Measurements from ENCODE around the gene CRIP3. TPM values are rescaled to one million over a fixed set of nuclear protein-coding genes. Genes with fewer than 3 reads are reported as not detected.

The CRIP3 gene
- total and polyA plus RNA-seq, 2 of the 8 experiments (the other 6 are each of a cell fraction or from before 2014, with no cell fraction given) = 34.0 to 46.3 TPM

DNA sequence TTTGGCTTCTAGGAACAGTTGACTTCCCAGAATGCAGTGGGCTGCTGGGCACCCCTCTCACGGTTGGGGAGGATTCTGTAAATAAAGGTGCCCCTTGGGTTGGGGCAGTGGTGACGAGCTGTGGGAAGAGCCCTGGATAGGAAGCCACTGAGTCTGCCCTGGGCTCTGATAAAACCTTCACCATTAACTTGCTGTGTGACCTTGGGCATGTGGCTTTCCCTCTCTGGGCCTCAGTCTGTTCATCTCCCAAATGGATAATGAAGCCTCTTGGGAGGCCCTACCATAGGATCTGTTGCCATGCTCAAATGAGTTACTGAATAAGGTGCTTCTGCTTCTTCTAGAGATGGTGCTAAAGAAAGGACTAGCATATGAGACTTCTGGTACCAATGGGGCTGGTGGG lies 3.7 kb downstream of the CRIP3 start:
- Histone ChIP-seq H2BK15ac (ENCODE audit: low read length) (no peak overlapping the region), H2BK12ac (ENCODE audit: low read depth, low read length) (no peak overlapping the region), H2BK5ac (ENCODE audit: low read depth, low read length) (no peak overlapping the region), H3K79me2 (ENCODE audit: control insufficient read depth in 1 of 2, insufficient read depth in 2 of 2, low read length in 2 of 2) (no peaks in the 10 kb centered on the region), H3K27me3 (replicated peaks in 1 of 4; ENCODE audit: control insufficient read depth in 3 of 4, extremely low read depth in 1 of 4, insufficient read depth in 3 of 4, low read length in 3 of 4) (0 out of 7 replicates have a peak, but pooled peaks cover 0 to 2% (median 0%) of the 10 kb centered on the region in 4 experiments), H3K4me3 (ENCODE audit: extremely low read depth in 1 of 4, insufficient read depth in 2 of 4, low read depth in 3 of 4, low read length in 4 of 4) (no peak overlapping the region), H2AK5ac (ENCODE audit: low read depth, low read length) (no peak overlapping the region), H4K91ac (replicated peaks; ENCODE audit: insufficient read length, low read length) (no peak overlapping the region), H2AFZ (ENCODE audit: low read length) (no peak overlapping the region), H3K23me2 (ENCODE audit: low read depth, low read length) (peaks cover 8% of the 10 kb centered on the region), H3K18ac (ENCODE audit: extremely low read depth, low read length) (no peak overlapping the region), H3K27ac (ENCODE audit: low read depth, low read length) (no peak overlapping the region), H2BK20ac (ENCODE audit: low read length) (no peak overlapping the region), H3K9me3 (ENCODE audit: insufficient read depth in 2 of 2, low read depth in 1 of 2, low read length in 1 of 2) (no peaks in the 10 kb centered on the region), H4K5ac (ENCODE audit: insufficient read length, low read depth, low read length) (no peak overlapping the region), H3K4me1 (replicated peaks in 1 of 4; ENCODE audit: control insufficient read depth in 3 of 4, insufficient read depth in 4 of 4, low read length in 3 of 4) (peaks cover 8 to 15% (median 9%) of the 10 kb centered on the region in 4 experiments), H3K56ac (replicated peaks; ENCODE audit: insufficient read length, low read depth, low read length) (no peak overlapping the region), H3K23ac (ENCODE audit: insufficient read length) (no peak overlapping the region), H2BK120ac (replicated peaks; ENCODE audit: low read depth, low read length) (no peak overlapping the region), H4K8ac (ENCODE audit: extremely low read depth, insufficient read depth, low read length) (no peak overlapping the region), H4K20me1 (replicated peaks in 1 of 2; ENCODE audit: control insufficient read depth in 1 of 2, insufficient read depth in 2 of 2, low read length in 2 of 2) (no peaks in the 10 kb centered on the region), H3K36me3 (ENCODE audit: control insufficient read depth in 2 of 4, insufficient read depth in 4 of 4, low read length in 3 of 4) (peaks cover 0 to 5% (median 3%) of the 10 kb centered on the region in 4 experiments; a peak in 2 of 8 replicates), H3K4ac (replicated peaks; ENCODE audit: insufficient read length, low read depth, low read length) (no peak overlapping the region), H3K4me2 (ENCODE audit: insufficient read depth in 1 of 2, low read depth in 2 of 2, low read length in 2 of 2) (no peak overlapping the region), H3K9ac (replicated peaks in 1 of 4; ENCODE audit: extremely low read depth in 1 of 4, low read depth in 3 of 4, low read length in 3 of 4) (no peak overlapping the region), H3K14ac (ENCODE audit: insufficient read length) (no peak overlapping the region), H3K79me1 (ENCODE audit: low read depth, low read length) (no peaks in the 10 kb centered on the region)
- 91% methylated on average over 2 of the region's 2 CpGs; no CpG with 5 or more reads in 1 of the 2 experiments for WGBS, 2 experiments (ENCODE audit: extremely low coverage in 1 of 2, insufficient coverage in 1 of 2, insufficient read length in 1 of 2, insufficient replicate concordance in 2 of 2, low coverage in 1 of 2, low lambda C conversion rate in 2 of 2, missing lambda C conversion rate in 1 of 2)
- DNase-seq (ENCODE audit: low read depth in 1 of 2, low spot score in 2 of 2) = no peak
- POLR2A ChIA-PET (ENCODE audit: partially characterized antibody) = interaction anchor here (0.6 to 2.2 kb wide), 2 partner anchors 9 to 111 kb away, joined by 3 to 5 read pairs; no protein-coding TSS in a partner anchor
- no peak for FAIRE-seq
- CTCF ChIA-PET (ENCODE audit: partially characterized antibody) = interaction anchor here (1.3 to 5.4 kb wide), 2 partner anchors 17 to 41 kb away, joined by 3 to 23 read pairs; no protein-coding TSS in a partner anchor
- TF ChIP-seq RNF2 (IDR thresholded peaks at IDR 0.05; ENCODE audit: borderline replicate concordance, low read depth, low read length, missing control alignments, poor library complexity, severe bottlenecking) (no peak), FOSL1 (IDR thresholded peaks at IDR 0.05; ENCODE audit: insufficient read depth, low read depth, low read length) (no peak)
